Neural cell (in vitro differentiated cells): ENCODE data around the gene PCTP. TPM values are rescaled to one million over a fixed set of nuclear protein-coding genes. Genes with fewer than 3 reads are reported as not detected.

Experiments
- H2AFZ ChIP-seq: fragments of 200-600, 300-800 bp; sonication (generic), shearing (Covaris generic); 2 replicates; pipeline ENCODE4 v1.6.0; 2014; ENCODE audit warnings: low read depth, mild to moderate bottlenecking, antibody characterized with exemption, low read length, moderate library complexity
- H3F3A ChIP-seq: fragments of 200-600 bp; shearing (Covaris generic); 2 replicates; pipeline ENCODE4 v1.6.1; 2016; ENCODE audit warnings: mild to moderate bottlenecking, moderate library complexity, mixed read lengths, antibody characterized with exemption, low read length; ENCODE audit not compliant: insufficient read depth, poor library complexity, severe bottlenecking
- H3K27ac ChIP-seq: fragments of 200-600, 300-800 bp; sonication (generic), shearing (Covaris generic); 2 replicates; pipeline ENCODE4 v1.5.1; 2014; ENCODE audit warnings: mild to moderate bottlenecking, low read length, moderate library complexity
- H3K27me3 ChIP-seq: fragments of 300-800, 200-600 bp; sonication (generic), shearing (Covaris generic); 2 replicates; pipeline ENCODE4 v1.6.0; 2014; ENCODE audit warnings: mild to moderate bottlenecking, low read depth, low read length, moderate library complexity; ENCODE audit not compliant: insufficient read depth
- H3K36me3 ChIP-seq: fragments of 300-800, 200-600 bp; sonication (generic), shearing (Covaris generic); 2 replicates; pipeline ENCODE4 v1.5.1; 2014; ENCODE audit warnings: mild to moderate bottlenecking, antibody characterized with exemption, low read length, moderate library complexity; ENCODE audit not compliant: insufficient read depth
- H3K4me2 ChIP-seq: fragments of 300-800, 200-600 bp; sonication (generic), shearing (Covaris generic); 2 replicates; pipeline ENCODE4 v1.6.0; 2014; ENCODE audit warnings: mild to moderate bottlenecking, low read length
- H3K4me3 ChIP-seq: fragments of 300-800, 200-600 bp; sonication (generic), shearing (Covaris generic); 2 replicates; pipeline ENCODE4 v1.5.1; 2014; ENCODE audit warnings: mild to moderate bottlenecking, low read length, moderate library complexity
- H3K79me2 ChIP-seq: fragments of 200-600 bp; shearing (Covaris generic); replicated peaks from 2 replicates; pipeline ENCODE4 v1.6.0; 2014; ENCODE audit warnings: mild to moderate bottlenecking, low read length, moderate library complexity; ENCODE audit not compliant: insufficient read depth
- H3K9ac ChIP-seq: fragments of 300-800, 200-600 bp; sonication (generic), shearing (Covaris generic); 2 replicates; pipeline ENCODE4 v1.6.1; 2016; ENCODE audit warnings: mild to moderate bottlenecking, low read length, mixed read lengths
- H3K9me2 ChIP-seq: fragments of 200-600 bp; shearing (Covaris generic); 2 replicates; pipeline ENCODE4 v1.6.1; 2016; ENCODE audit warnings: mild to moderate bottlenecking, low read length, mixed read lengths; ENCODE audit not compliant: insufficient read depth
- H3K9me3 ChIP-seq: fragments of 200-600, 300-800 bp; sonication (generic), shearing (Covaris generic); 2 replicates; pipeline ENCODE4 v1.6.1; 2016; ENCODE audit warnings: mild to moderate bottlenecking, mixed run types, low read length, moderate library complexity, mixed read lengths
- H4K20me1 ChIP-seq: fragments of 200-600 bp; shearing (Covaris generic); 2 replicates; pipeline ENCODE4 v1.6.1; 2016; ENCODE audit warnings: mild to moderate bottlenecking, mixed run types; ENCODE audit not compliant: insufficient read depth
- EP300 ChIP-seq: fragments of 450-650 bp; conservative IDR thresholded peaks from 2 replicates; pipeline ENCODE4 v1.6.1; 2014; ENCODE audit warnings: antibody characterized with exemption, mild to moderate bottlenecking, moderate library complexity; ENCODE audit not compliant: poor library complexity, severe bottlenecking
- EZH2 ChIP-seq: fragments of 200-600, 300-800 bp; shearing (Covaris generic), sonication (generic); IDR thresholded peaks from 2 replicates; pipeline ENCODE4 v1.6.1; 2014; ENCODE audit warnings: antibody characterized with exemption, low read length, borderline replicate concordance, mild to moderate bottlenecking; ENCODE audit not compliant: insufficient read depth, poor library complexity, severe bottlenecking
- MXI1 ChIP-seq: fragments of 450-650 bp; conservative IDR thresholded peaks from 2 replicates; pipeline ENCODE4 v1.6.1; 2014; ENCODE audit warnings: antibody characterized with exemption, mild to moderate bottlenecking; ENCODE audit not compliant: poor library complexity, severe bottlenecking
- POLR2AphosphoS5 ChIP-seq: IDR thresholded peaks from 2 replicates; pipeline ENCODE4 v1.6.1; 2012
- RAD21 ChIP-seq: fragments of 450-650 bp; conservative IDR thresholded peaks from 2 replicates; pipeline ENCODE4 v1.6.1; 2014; ENCODE audit warnings: antibody characterized with exemption, mild to moderate bottlenecking, moderate library complexity
- SMC3 ChIP-seq: fragments of 450-650 bp; conservative IDR thresholded peaks from 2 replicates; pipeline ENCODE4 v1.6.1; 2014; ENCODE audit warnings: antibody characterized with exemption, mild to moderate bottlenecking, moderate library complexity; ENCODE audit not compliant: poor library complexity
- TAF1 ChIP-seq: IDR thresholded peaks from 2 replicates; pipeline ENCODE4 v1.6.1; 2012; ENCODE audit warnings: low read depth
- polyA plus RNA-seq: library from polyadenylated mRNA; depleted of rRNA; stranded (reverse); fragments of >200 nt; gene quantifications from 2 replicates; pipeline ENCODE4 v1.2.3, GENCODE V29; 2014
- TF ChIP-seq, protein P1 (sequence below): fragments of 450-650 bp; IDR thresholded peaks from 2 replicates; pipeline ENCODE4 v1.5.1; 2014; ENCODE audit warnings: antibody characterized with exemption, mild to moderate bottlenecking, moderate library complexity; ENCODE audit not compliant: poor library complexity, severe bottlenecking
- TF ChIP-seq, protein P2 (sequence below): IDR thresholded peaks from 2 replicates; pipeline ENCODE4 v1.6.1; 2012; ENCODE audit warnings: borderline replicate concordance

The PCTP gene
- polyA plus RNA-seq, 1 donor from 2014 or later: 3.9 TPM

DNA sequence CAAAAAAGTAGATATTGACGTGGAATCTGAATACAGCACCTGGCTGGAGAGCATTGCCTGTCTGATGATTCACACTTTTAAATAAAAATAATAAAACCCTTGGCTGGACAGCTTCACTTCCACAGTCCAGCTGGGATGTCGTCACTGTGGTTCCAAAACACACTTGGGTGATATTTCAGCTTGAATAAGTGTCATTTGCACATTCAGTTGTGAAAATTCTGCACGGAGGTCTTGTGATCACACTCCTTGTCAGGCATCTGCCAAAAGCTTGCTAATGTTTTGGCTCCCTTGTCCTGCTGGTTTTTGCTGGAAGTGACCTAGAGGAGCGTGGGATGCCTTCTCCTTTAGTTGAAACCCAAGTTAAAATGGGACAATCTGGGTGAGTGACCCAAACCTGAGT lies 60.7 kb downstream of the PCTP start:
- Histone ChIP-seq H3K27ac (no peak overlapping the region), H3K9me3 (no peaks in the 10 kb centered on the region), H3K9ac (no peak overlapping the region), H3K4me3 (no peak overlapping the region), H3K27me3 (no peaks in the 10 kb centered on the region), H3K79me2 (no peaks in the 10 kb centered on the region), H3F3A (no peaks in the 10 kb centered on the region), H3K9me2 (no peaks in the 10 kb centered on the region), H3K4me2 (no peak overlapping the region), H4K20me1 (no peaks in the 10 kb centered on the region), H3K36me3 (no peaks in the 10 kb centered on the region), H2AFZ (no peak overlapping the region)
- TF ChIP-seq EZH2: no peak

DNA sequence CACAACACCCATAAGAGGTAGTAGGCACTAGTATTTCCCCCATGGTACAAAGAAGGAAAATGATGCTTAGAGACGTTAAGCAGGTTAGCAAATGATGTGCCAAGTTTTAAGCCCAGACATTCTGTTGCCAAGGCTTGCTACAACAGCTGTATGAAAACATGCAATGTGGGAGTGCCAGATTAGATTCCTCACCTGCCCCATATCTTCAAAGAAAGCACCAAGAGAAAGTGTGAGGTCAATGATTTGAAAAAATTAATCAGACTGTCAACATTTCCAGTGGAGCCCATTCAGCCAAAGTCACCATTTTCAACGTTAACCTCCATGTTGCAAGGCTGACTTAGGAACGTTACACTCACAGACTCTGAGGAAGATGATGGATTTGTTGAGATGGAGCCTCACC lies 61.5 kb downstream of the PCTP start:
- Histone ChIP-seq H4K20me1 (no peaks in the 10 kb centered on the region), H2AFZ (no peak overlapping the region), H3K9me3 (no peaks in the 10 kb centered on the region), H3K4me3 (no peak overlapping the region), H3K4me2 (no peak overlapping the region), H3K27ac (no peak overlapping the region), H3K27me3 (no peaks in the 10 kb centered on the region), H3F3A (no peaks in the 10 kb centered on the region), H3K36me3 (no peaks in the 10 kb centered on the region), H3K9ac (no peak overlapping the region), H3K79me2 (no peaks in the 10 kb centered on the region), H3K9me2 (no peaks in the 10 kb centered on the region)
- TF ChIP-seq EZH2: no peak
- TF ChIP-seq, protein P1, sequence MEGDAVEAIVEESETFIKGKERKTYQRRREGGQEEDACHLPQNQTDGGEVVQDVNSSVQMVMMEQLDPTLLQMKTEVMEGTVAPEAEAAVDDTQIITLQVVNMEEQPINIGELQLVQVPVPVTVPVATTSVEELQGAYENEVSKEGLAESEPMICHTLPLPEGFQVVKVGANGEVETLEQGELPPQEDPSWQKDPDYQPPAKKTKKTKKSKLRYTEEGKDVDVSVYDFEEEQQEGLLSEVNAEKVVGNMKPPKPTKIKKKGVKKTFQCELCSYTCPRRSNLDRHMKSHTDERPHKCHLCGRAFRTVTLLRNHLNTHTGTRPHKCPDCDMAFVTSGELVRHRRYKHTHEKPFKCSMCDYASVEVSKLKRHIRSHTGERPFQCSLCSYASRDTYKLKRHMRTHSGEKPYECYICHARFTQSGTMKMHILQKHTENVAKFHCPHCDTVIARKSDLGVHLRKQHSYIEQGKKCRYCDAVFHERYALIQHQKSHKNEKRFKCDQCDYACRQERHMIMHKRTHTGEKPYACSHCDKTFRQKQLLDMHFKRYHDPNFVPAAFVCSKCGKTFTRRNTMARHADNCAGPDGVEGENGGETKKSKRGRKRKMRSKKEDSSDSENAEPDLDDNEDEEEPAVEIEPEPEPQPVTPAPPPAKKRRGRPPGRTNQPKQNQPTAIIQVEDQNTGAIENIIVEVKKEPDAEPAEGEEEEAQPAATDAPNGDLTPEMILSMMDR: no peak
- TF ChIP-seq MXI1: no peak
- TF ChIP-seq EP300: no peak
- TF ChIP-seq SMC3: no peak
- no peak for TF ChIP-seq POLR2AphosphoS5
- TF ChIP-seq, protein P2, sequence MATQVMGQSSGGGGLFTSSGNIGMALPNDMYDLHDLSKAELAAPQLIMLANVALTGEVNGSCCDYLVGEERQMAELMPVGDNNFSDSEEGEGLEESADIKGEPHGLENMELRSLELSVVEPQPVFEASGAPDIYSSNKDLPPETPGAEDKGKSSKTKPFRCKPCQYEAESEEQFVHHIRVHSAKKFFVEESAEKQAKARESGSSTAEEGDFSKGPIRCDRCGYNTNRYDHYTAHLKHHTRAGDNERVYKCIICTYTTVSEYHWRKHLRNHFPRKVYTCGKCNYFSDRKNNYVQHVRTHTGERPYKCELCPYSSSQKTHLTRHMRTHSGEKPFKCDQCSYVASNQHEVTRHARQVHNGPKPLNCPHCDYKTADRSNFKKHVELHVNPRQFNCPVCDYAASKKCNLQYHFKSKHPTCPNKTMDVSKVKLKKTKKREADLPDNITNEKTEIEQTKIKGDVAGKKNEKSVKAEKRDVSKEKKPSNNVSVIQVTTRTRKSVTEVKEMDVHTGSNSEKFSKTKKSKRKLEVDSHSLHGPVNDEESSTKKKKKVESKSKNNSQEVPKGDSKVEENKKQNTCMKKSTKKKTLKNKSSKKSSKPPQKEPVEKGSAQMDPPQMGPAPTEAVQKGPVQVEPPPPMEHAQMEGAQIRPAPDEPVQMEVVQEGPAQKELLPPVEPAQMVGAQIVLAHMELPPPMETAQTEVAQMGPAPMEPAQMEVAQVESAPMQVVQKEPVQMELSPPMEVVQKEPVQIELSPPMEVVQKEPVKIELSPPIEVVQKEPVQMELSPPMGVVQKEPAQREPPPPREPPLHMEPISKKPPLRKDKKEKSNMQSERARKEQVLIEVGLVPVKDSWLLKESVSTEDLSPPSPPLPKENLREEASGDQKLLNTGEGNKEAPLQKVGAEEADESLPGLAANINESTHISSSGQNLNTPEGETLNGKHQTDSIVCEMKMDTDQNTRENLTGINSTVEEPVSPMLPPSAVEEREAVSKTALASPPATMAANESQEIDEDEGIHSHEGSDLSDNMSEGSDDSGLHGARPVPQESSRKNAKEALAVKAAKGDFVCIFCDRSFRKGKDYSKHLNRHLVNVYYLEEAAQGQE: no peak
- TF ChIP-seq TAF1: no peak
- TF ChIP-seq RAD21: no peak

DNA sequence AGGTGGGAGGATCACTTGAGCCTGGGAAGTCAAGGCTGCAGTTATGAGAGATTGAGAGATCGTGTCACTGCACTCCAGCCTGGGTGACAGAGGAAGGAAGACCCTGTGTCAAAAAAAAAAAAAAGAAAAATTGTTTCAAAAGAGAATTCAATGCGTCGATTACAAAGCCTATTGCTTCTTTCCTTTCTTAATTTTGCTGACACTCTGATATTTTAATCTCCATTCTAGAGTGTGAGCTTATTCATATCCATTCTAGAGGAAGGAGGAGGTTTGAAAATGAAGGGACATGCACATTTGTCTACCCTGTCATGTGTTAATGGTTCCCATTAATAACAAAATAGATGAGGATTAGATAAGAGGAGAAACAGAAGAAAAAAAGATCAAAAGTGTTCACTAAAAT lies 63.1 kb downstream of the PCTP start:
- H3K9ac ChIP-seq: no peak overlapping the region

More for the DNA sequence above, 63.1 kb downstream of the PCTP start:
- no peaks in the 10 kb centered on the region for H4K20me1 ChIP-seq
- no peaks in the 10 kb centered on the region for H3K9me3 ChIP-seq
- no peaks in the 10 kb centered on the region for H3K79me2 ChIP-seq
- H3K9me2 ChIP-seq: no peaks in the 10 kb centered on the region
- TF ChIP-seq EZH2: no peak
- no peak for TF ChIP-seq EP300
- no peak for TF ChIP-seq MXI1
- TF ChIP-seq RAD21: no peak
- no peak for TF ChIP-seq SMC3
- TF ChIP-seq TAF1: no peak
- TF ChIP-seq, protein P1: no peak
- TF ChIP-seq POLR2AphosphoS5: no peak
- TF ChIP-seq, protein P2: no peak
- H3K27me3 ChIP-seq: no peaks in the 10 kb centered on the region
- no peak overlapping the region for H3K4me3 ChIP-seq
- H3F3A ChIP-seq: no peaks in the 10 kb centered on the region
- no peak overlapping the region for H3K27ac ChIP-seq
- no peak overlapping the region for H3K4me2 ChIP-seq
- H2AFZ ChIP-seq: no peak overlapping the region
- H3K36me3 ChIP-seq: no peaks in the 10 kb centered on the region
